Stimulated activated naive CD8-positive, alpha-beta T cell treated with anti-CD3 and anti-CD28 coated beads, Interleukin-15, Interleukin-2, amounts not matched to agents 100 ng/mL and 50 ng/mL, for 24 hours (primary cell): ENCODE measurements around the gene CERK.
"Not testable (repeated sequence)": the region's sequence is repeated elsewhere in the genome, so short reads cannot be mapped to it uniquely, and the experiment has no call there.

Experiments used
- H3K27ac Mint-ChIP-seq: one replicate; pipeline ENCODE4 v1.8.0; 2021; ENCODE audit warnings: mild to moderate bottlenecking, mixed read lengths
- H3K27me3 Mint-ChIP-seq: one replicate; pipeline ENCODE4 v1.8.0; 2021; ENCODE audit warnings: mixed read lengths
- H3K36me3 Mint-ChIP-seq: one replicate; pipeline ENCODE4 v1.8.0; 2021; ENCODE audit warnings: low read depth, mixed read lengths
- H3K4me1 Mint-ChIP-seq: one replicate; pipeline ENCODE4 v1.8.0; 2021; ENCODE audit warnings: low read depth, mixed read lengths
- H3K4me3 Mint-ChIP-seq: one replicate; pipeline ENCODE4 v1.8.0; 2021; ENCODE audit warnings: mild to moderate bottlenecking, mixed read lengths
- H3K9me3 Mint-ChIP-seq: one replicate; pipeline ENCODE4 v1.8.0; 2021; ENCODE audit warnings: mixed read lengths

The CERK gene

DNA sequence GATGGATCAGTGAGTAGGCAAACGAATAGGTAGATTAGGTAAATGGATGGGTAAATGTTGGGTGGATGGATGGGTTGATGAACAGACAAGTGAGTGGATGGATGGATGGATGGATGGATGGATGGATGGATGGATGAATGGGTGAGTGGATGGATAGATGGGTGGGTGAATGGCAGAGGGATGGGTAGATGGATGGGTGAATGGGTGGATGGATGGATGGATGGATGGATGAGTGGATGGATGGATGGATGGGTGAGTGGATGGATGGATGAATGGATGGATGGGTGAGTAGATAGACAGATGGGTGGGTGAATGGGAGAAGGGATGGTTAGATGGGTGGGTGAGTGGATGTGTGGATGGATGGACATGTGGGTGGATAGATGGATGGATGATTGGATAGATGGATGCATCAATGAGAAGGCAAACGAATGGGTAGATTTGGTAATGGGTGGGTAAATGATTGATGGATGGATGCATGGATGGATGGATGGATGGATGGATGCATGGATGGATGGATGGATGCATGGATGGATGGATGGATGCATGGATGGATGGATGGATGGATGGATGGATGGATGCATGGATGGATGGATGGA lies 89.7 kb downstream of the CERK start:
- Mint-ChIP-seq H3K4me1 (peaks cover 35% of the 10 kb centered on the region), H3K36me3 (peaks cover 13% of the 10 kb centered on the region)
- H3K9me3 Mint-ChIP-seq, H3K4me3 Mint-ChIP-seq, H3K27me3 Mint-ChIP-seq, H3K27ac Mint-ChIP-seq: not testable (repeated sequence)

DNA sequence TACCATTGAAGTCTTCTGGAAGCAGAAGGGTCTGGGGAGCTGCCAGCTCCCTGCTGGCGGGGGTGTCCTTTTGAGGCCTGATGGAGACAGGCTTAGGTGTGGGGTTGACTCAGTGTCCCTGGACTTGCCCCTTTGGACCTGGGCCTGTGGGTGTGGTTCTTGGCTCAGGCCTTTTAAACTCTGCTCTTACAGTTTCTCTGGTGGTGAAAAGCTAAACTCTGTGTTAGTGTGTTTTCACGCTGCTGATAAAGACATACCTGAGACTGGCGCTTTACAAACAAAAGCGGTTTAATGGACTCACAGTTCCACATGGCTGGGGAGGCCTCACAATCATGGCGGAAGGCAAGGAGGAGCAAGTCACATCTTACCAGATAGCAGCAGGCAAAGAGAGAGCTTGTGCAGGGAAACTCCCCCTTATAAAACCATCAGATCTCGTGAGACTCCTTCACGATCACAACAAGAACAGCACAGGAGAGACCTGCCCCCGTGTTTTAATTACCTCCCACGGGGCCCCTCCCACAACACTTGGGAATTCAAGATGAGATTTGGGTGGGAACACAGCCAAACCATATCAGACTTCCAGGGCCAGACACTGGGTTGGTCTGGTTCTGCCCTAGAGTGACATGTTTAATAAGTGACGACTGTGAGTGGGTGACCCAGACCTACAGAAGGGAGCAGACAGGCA lies 91.4 kb downstream of the CERK start:
- Mint-ChIP-seq H3K36me3 (peaks cover 23% of the 10 kb centered on the region), H3K27ac (no peak overlapping the region), H3K9me3 (peaks cover 11% of the 10 kb centered on the region), H3K4me3 (no peak overlapping the region), H3K4me1 (peaks cover 19% of the 10 kb centered on the region), H3K27me3 (no peaks in the 10 kb centered on the region)

DNA sequence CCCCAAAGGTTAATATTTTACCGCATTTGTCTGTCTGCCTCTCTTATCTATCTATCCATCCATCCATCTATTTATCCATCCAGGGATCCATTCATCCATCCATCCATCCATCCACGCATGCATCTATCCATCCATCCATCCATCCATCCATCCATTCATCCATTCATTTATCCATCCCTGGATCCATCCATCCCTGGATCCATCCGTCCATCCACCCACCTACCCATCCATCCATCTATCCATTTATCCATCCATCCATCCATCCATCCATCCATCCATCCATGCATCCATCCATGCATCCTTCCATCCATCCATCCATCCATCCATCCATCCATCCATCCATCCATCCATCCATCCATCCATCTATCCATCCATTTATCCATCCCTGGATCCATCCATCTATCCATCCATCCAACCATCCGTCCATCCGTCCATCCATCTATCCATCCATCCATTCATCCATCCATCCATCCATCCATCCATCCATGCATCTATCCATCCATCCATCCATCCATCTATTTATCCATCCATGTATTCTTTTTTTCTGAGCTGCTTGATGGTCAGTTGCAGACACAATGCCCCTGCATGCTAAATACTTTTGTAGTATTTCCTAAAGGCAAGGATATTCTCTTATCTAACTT lies 95.1 kb downstream of the CERK start:
- H3K4me3 Mint-ChIP-seq, H3K9me3 Mint-ChIP-seq, H3K27me3 Mint-ChIP-seq, H3K27ac Mint-ChIP-seq, H3K4me1 Mint-ChIP-seq: not testable (repeated sequence)
- H3K36me3 Mint-ChIP-seq, result peaks cover 25% of the 10 kb centered on the region

DNA sequence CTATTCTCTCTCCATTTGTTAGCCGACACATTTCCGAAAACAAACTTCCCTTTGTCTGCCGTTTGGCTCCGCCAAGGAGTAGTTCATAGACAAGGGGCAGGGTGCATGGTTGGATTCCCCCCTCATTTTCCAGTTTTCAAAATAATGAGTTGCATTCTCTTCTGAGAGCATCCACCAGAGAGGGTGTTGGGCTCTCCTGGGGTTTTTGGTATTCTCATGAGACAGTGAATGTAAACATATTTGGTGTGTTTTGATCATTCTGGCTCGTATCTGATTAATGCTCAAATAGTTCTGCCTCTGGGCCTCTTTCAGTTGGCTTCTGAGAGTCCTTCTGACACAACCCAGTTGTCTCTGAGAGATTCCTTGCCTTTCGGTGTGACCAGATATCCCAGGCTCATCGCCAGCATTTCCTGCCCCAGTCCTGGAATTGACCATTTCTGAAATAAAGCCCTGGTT lies 96.2 kb downstream of the CERK start:
- H3K36me3 Mint-ChIP-seq, result peaks cover 20% of the 10 kb centered on the region
- no peaks in the 10 kb centered on the region for H3K4me1 Mint-ChIP-seq

DNA sequence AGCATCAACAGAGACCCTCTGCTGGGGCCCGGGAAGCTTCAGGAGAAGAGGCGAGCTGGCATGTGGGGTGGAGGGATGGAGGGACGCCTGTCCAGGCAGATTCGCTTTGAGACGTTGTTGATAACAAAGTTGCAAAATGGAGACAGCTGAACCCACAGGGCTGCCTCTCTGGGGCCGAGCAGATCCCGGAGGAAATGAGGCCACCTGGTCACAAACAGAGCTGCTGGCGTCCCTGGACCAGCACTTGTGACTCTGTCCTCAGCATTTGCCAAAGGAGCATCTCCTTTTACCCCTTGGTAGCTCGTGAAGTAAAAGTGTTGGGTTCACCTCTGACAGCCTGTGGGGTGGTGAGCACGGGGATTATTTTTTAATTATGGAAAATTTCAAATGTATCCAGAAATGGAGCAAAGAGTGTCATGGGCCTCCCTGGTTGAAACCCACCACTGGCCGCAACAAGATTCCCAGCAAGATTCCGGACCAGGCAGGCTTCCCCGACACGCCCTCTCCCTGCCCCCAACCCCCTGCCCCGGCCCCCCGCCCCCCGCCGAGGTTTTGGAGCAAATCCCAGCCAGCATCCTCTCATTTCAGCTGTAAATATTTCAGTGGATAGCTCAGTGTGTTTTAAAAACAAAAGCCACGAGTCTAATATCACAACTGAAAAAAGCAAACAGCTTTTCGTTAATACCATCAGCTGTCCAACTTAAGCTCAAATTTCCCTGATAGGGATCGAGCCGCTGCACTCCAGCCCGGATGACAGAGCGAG lies 97.6 kb downstream of the CERK start:
- peaks cover 17% of the 10 kb centered on the region for H3K36me3 Mint-ChIP-seq
- peaks cover 4% of the 10 kb centered on the region for H3K9me3 Mint-ChIP-seq
- H3K27ac Mint-ChIP-seq, result no peak overlapping the region
- H3K4me3 Mint-ChIP-seq, result no peak overlapping the region
- H3K4me1 Mint-ChIP-seq, result no peaks in the 10 kb centered on the region
- H3K27me3 Mint-ChIP-seq, result no peaks in the 10 kb centered on the region

More for the DNA sequence above, 96.2 kb downstream of the CERK start:
- H3K27me3 Mint-ChIP-seq, result no peaks in the 10 kb centered on the region
- H3K4me3 Mint-ChIP-seq, result no peak overlapping the region
- no peak overlapping the region for H3K27ac Mint-ChIP-seq
- peaks cover 4% of the 10 kb centered on the region for H3K9me3 Mint-ChIP-seq

DNA sequence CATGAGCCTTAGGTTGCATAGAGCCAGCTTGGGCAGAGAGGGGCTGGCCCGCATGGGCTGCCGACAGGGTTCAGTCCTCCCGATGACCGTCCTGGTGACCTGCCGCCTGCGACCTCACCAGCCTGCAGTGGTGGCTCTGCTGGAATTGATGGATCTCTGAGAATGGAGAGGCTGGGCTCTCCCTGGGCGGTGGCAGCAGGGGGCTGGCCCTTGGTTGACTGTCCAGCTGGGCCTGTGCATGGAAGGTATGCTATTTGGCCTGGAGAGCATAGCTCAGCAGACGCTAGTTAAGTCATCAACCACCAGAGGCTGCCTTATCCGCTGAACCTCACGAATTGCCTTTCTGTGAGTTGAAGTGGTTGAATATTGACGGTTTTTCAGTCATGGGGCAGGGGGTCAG lies 98.2 kb downstream of the CERK start:
- Mint-ChIP-seq H3K27ac (no peak overlapping the region), H3K27me3 (no peaks in the 10 kb centered on the region), H3K36me3 (peaks cover 17% of the 10 kb centered on the region), H3K9me3 (peaks cover 4% of the 10 kb centered on the region), H3K4me1 (no peaks in the 10 kb centered on the region), H3K4me3 (no peak overlapping the region)

DNA sequence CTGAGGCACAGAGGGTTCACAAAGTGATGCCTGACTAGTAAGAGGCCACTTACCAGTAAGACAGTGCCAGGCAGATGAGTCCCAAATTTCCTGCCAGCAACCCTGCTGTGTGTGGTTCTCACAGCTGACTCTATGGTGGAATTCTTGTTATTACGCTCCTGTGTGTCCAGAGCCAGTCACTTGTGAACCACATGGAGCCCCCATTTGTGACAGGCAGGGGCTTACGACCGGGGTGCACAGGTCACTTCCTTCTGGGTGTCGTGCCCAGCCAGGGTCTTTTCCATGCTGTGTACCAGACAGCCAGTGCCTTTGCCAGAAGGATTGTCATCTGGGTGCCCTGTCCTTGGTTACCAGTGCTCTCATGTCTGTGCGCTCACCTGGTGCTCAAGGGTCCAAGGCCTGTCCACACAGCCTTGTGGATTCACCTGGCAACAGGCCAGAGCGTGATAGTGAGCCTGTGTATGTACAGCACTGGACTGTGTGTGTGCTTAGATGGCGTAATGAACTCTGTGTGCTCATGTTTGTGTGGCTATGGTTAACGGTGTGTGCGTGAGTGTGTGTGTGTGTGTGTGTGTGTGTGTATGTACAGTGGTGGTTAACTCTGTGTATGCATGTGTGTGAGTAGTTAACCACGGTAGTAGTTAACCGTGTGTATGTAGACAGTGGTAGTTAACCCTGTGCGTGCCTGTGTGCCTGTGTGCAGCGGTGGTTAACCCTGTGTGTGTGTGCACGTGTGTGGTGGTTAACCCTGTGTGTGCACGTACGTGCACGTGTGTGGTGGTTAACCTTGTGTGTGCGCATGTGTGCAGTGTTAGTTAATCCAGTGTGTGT lies 99.2 kb downstream of the CERK start:
- Mint-ChIP-seq H3K27me3 (no peaks in the 10 kb centered on the region), H3K36me3 (peaks cover 17% of the 10 kb centered on the region), H3K4me1 (peaks cover 4% of the 10 kb centered on the region), H3K4me3 (no peak overlapping the region), H3K9me3 (peaks cover 4% of the 10 kb centered on the region), H3K27ac (no peak overlapping the region)

DNA sequence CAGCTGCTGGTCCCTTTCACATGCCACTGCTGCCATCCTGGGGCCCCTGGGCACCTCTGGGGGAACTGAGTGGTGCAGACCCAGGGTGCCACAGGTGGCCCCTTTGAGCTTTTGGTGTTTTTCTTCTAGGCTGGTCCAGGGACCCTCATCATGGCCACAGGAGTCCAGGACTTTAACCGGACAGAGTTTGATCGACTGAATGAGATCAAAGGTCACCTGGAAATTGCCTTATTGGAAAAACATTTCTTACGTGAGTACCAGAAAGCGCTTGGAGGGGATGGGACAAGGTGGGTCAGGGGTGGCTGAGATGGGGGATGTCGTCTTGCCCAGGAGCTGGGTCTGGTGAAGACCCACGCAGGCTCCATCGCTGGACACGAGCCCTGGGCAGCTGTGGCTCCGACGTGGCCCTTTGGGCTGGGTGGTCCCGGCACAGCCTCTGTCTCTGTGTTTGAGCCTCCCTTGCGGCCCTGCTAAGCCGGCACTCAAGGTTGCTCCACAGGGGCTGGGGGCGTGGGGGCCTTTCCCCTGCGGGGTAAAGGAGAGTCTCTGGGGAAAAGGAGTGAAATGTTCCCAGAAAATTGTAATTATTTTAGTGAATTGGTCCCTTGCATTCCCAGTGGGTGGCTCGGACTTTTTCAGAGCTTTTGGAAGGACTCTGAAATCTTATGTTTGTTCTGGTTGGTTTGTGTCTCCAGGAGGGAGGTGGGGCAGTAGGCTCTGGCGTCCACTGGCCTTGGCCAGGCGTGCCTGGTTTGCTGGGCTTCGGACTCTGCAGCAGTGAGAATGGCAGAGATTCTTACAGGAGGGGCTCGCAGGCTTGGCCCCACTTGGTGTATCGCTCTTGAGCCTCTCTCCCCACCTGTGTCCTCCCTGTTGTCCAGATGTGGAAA lies 100.1 kb downstream of the CERK start:
- H3K27ac Mint-ChIP-seq, result no peak overlapping the region
- H3K4me3 Mint-ChIP-seq, result no peak overlapping the region

DNA sequence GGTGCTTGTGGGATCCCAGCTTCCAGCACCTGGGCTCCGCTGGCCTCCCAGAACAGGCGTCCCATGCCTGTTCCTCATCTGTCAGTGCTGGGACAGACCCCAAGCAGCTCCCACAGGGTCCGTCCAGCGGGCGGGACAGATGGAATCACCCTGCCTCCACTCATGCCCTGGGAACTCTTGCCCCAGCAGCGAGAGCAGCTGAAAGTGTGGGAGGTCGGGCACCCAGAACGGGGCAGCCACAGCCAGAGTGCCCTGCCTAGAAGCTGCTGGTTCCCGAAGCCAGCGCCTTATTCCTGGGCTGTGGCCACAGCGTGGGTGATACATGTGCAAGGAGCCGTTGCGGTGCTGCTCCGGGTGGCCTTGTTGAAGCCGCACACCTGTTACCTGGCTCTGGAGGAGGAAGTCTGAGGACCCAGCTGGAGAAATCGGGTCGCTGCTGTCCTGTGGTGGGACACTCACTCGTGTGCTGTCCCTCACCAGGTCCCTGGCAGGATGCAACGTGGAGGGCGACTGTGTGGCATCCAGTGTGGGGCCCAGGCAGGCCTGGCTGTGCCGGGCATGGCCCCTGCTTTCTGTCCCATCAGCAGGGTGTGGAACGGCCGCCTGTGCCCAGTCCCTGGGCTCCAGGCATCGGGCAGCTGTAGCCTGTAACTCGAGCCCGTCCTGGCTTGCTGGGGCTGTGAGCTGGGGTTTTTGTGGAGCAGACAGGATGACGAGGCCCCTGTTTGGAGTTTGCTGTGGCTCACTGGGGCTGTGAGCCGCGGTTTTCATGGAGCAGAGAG lies 101.6 kb downstream of the CERK start:
- no peak overlapping the region for H3K4me3 Mint-ChIP-seq
- H3K27ac Mint-ChIP-seq, result no peak overlapping the region
- H3K9me3 Mint-ChIP-seq, result no peaks in the 10 kb centered on the region
- peaks cover 4% of the 10 kb centered on the region for H3K4me1 Mint-ChIP-seq
- peaks cover 5% of the 10 kb centered on the region for H3K36me3 Mint-ChIP-seq
- no peaks in the 10 kb centered on the region for H3K27me3 Mint-ChIP-seq

More for the DNA sequence above, 100.1 kb downstream of the CERK start:
- H3K4me1 Mint-ChIP-seq, result peaks cover 4% of the 10 kb centered on the region
- H3K27me3 Mint-ChIP-seq, result no peaks in the 10 kb centered on the region
- peaks cover 11% of the 10 kb centered on the region for H3K36me3 Mint-ChIP-seq
- no peaks in the 10 kb centered on the region for H3K9me3 Mint-ChIP-seq

DNA sequence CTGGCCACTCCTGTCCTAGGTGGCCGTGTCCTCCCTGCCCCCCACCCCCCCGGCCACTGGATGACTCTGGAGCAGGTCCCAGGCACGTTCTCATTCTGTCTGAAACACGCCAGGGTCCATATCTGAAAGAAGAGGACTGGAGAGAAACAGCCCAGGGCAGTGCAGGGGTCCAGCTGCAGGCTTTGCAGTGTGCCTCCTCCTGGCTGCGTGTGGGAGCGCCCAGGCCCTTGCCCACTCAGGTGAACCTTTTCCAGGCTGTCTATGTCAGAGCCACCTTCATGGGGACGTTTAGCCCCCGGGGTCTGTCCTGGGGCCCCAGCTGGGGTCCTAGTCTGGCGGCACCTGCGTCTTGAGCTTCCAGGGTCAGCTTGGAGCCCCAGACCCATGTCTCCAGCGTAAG lies 102.3 kb downstream of the CERK start:
- peaks cover 4% of the 10 kb centered on the region for H3K4me1 Mint-ChIP-seq

DNA sequence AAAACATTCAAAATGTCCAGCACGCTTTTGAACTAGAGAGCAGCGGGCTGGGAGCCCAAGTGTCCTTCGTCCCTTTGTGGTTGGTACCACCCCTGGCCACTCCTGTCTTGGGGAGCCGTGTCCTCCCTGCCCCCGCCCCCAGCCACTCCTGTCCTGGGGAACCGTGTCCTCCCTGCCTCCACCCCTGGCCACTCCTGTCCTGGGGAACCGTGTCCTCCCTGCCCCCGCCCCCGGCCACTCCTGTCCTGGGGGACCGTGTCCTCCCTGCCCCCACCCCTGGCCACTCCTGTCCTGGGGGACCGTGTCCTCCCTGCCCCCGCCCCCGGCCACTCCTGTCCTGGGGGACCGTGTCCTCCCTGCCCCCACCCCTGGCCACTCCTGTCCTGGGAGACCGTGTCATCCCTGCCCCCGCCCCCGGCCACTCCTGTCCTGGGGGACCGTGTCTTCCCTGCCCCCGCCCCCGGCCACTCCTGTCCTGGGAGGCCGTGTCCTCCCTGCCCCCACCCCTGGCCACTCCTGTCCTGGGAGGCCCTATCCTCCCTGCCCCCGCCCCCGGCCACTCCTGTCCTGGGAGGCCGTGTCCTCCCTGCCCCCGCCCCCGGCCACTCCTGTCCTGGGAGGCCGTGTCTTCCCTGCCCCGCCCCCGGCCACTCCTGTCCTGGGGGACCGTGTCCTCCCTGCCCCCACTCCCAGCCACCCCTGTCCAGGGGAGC lies 102.9 kb downstream of the CERK start:
- not testable (repeated sequence) for H3K27ac Mint-ChIP-seq, H3K36me3 Mint-ChIP-seq, H3K4me1 Mint-ChIP-seq, H3K27me3 Mint-ChIP-seq, H3K4me3 Mint-ChIP-seq, H3K9me3 Mint-ChIP-seq

More for the DNA sequence above, 102.3 kb downstream of the CERK start:
- H3K4me3 Mint-ChIP-seq, result no peak overlapping the region
- peaks cover 5% of the 10 kb centered on the region for H3K36me3 Mint-ChIP-seq
- no peaks in the 10 kb centered on the region for H3K9me3 Mint-ChIP-seq
- no peak overlapping the region for H3K27ac Mint-ChIP-seq
- H3K27me3 Mint-ChIP-seq, result no peaks in the 10 kb centered on the region
